ENCODE results near the gene PDPK1. TPM values are rescaled to one million over a fixed set of nuclear protein-coding genes. Genes with fewer than 3 reads are reported as not detected.
"Not testable (repeated sequence)": the region's sequence is repeated elsewhere in the genome, so short reads cannot be mapped to it uniquely, and the experiment has no call there.

PDPK1 gene
- total RNA-seq, 1 donor from 2014 or later = 113 TPM

GRCh38 chr16:2535625-2536013, 2.2 kb upstream of the PDPK1 start:
- H3K27ac Mint-ChIP-seq (ENCODE audit: unreplicated experiment) = no peak overlapping the region
- no peaks in the 10 kb centered on the region for H3K36me3 Mint-ChIP-seq (ENCODE audit: unreplicated experiment)
- peaks cover 19% of the 10 kb centered on the region for H3K27me3 Mint-ChIP-seq (ENCODE audit: unreplicated experiment)
- H3K4me1 Mint-ChIP-seq (ENCODE audit: low read depth, unreplicated experiment) = peaks cover 17% of the 10 kb centered on the region
- H3K4me3 Mint-ChIP-seq (ENCODE audit: unreplicated experiment) = no peak overlapping the region
- TF ChIP-seq, protein P1, sequence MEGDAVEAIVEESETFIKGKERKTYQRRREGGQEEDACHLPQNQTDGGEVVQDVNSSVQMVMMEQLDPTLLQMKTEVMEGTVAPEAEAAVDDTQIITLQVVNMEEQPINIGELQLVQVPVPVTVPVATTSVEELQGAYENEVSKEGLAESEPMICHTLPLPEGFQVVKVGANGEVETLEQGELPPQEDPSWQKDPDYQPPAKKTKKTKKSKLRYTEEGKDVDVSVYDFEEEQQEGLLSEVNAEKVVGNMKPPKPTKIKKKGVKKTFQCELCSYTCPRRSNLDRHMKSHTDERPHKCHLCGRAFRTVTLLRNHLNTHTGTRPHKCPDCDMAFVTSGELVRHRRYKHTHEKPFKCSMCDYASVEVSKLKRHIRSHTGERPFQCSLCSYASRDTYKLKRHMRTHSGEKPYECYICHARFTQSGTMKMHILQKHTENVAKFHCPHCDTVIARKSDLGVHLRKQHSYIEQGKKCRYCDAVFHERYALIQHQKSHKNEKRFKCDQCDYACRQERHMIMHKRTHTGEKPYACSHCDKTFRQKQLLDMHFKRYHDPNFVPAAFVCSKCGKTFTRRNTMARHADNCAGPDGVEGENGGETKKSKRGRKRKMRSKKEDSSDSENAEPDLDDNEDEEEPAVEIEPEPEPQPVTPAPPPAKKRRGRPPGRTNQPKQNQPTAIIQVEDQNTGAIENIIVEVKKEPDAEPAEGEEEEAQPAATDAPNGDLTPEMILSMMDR (IDR thresholded peaks at IDR 0.05; ENCODE audit: partially characterized antibody, unreplicated experiment) = no peak
- no peak for DNase-seq
- H3K9me3 Mint-ChIP-seq (ENCODE audit: unreplicated experiment) = peaks cover 24% of the 10 kb centered on the region

DNA sequence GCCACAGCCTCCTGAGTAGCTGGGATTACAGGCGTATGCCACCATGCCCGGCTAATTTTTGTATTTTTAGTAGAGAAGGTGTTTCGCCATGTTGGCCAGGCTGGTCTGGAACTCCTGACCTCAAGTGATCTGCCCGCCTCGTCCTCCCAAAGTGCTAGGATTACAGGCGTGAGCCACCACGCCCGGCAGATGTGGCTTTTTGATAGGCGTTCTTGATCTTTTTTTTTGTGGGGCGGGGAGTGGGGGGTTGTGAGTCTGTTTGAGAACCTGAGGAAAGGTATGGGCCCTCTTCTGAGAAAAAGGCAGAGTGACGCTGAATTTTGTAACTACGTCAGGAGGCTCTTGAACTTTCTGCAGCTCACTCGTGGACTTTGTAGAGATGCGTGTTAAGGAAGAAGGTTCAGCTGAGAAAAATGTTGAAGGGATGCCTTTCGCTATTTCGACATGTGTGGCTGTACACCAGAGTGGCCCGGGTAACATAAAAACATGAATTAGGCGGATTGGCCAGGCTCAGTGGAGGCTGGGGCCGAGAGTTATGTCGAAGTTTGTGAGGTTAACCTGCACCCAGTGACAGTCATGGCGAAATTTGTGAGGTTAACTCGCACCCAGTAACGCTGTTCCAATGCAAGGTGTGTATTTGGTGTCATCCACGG, 1.5 kb downstream of the PDPK1 start:
- not testable (repeated sequence) for DNase-seq; H3K36me3 Mint-ChIP-seq (ENCODE audit: unreplicated experiment)
- peak overlapping the region; percentile 85 for H3K27ac Mint-ChIP-seq (ENCODE audit: unreplicated experiment)
- peaks cover 14% of the 10 kb centered on the region for H3K27me3 Mint-ChIP-seq (ENCODE audit: unreplicated experiment)
- peaks cover 24% of the 10 kb centered on the region for H3K4me1 Mint-ChIP-seq (ENCODE audit: low read depth, unreplicated experiment)
- H3K4me3 Mint-ChIP-seq (ENCODE audit: unreplicated experiment) = peak overlapping the region; percentile 95
- peaks cover 23% of the 10 kb centered on the region for H3K9me3 Mint-ChIP-seq (ENCODE audit: unreplicated experiment)

DNA sequence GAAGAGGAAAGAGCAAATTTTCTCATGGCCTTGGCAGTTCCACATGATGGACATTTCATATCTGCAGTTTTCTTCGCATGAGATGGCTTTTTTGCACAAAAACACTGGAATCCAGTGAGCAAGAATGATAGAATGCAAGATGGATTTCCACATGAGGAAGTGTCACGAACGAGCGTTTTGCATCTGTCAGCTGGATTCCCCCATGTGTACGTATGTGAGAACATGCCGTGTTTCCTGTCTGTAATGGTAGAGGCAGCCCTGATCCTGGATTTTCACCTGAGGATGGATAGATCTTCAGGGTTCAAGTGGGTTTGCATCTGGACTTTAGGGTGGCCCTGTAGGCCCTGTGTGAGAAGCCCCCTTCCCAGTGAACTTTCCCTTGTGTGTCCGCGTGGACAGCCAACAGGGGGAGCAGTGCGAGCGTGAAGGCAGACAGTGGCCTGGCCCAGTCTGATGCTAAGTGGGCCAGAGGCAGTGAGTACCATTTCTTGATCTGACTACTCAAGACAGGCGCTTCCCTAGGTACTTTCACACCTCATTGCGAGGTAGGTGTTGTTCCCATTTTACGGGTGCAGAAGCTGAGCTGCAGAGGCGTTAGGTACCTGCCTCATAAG, 2.1 kb downstream of the PDPK1 start:
- not testable (repeated sequence) for H3K36me3 Mint-ChIP-seq (ENCODE audit: unreplicated experiment)
- H3K9me3 Mint-ChIP-seq (ENCODE audit: unreplicated experiment) = peaks cover 23% of the 10 kb centered on the region
- H3K27me3 Mint-ChIP-seq (ENCODE audit: unreplicated experiment) = peaks cover 14% of the 10 kb centered on the region
- H3K4me1 Mint-ChIP-seq (ENCODE audit: low read depth, unreplicated experiment) = peaks cover 24% of the 10 kb centered on the region
- peak; percentile 82 for DNase-seq
- H3K4me3 Mint-ChIP-seq (ENCODE audit: unreplicated experiment) = peak overlapping the region; percentile 95
- peak overlapping the region; percentile 99 for H3K27ac Mint-ChIP-seq (ENCODE audit: unreplicated experiment)
- TF ChIP-seq, protein P1 (IDR thresholded peaks at IDR 0.05; ENCODE audit: partially characterized antibody, unreplicated experiment) = peak; percentile 57

GRCh38 chr16:2540912-2541311, 3.1 kb downstream of the PDPK1 start:
- peak overlapping the region; percentile 95 for H3K4me3 Mint-ChIP-seq (ENCODE audit: unreplicated experiment)
- peaks cover 24% of the 10 kb centered on the region for H3K4me1 Mint-ChIP-seq (ENCODE audit: low read depth, unreplicated experiment)
- peaks cover 20% of the 10 kb centered on the region for H3K9me3 Mint-ChIP-seq (ENCODE audit: unreplicated experiment)
- peak overlapping the region; percentile 99 for H3K27ac Mint-ChIP-seq (ENCODE audit: unreplicated experiment)
- not testable (repeated sequence) for DNase-seq; H3K36me3 Mint-ChIP-seq (ENCODE audit: unreplicated experiment)
- H3K27me3 Mint-ChIP-seq (ENCODE audit: unreplicated experiment) = peaks cover 14% of the 10 kb centered on the region

DNA sequence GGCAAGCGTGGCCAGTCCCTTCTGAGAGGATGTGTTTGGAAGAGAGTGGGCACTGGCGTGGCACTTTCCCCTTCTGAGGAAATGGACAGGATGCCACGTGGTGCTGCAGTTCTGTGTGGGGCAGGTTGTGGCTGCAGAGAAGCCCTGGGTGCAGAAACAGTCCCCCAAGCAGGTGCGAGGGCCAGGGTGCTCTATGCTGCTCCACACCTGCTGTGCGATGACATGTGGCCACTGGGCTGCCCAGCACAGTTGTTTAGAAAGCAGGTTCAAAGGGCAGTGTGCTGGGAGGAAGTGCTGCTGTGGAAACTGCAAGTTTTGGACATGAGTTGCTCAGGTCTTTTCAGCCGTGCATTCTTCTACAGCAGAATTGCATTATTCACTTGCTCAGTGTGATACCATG, 3.6 kb downstream of the PDPK1 start:
- Mint-ChIP-seq H3K4me3 (ENCODE audit: unreplicated experiment) (peak overlapping the region; percentile 95), H3K9me3 (ENCODE audit: unreplicated experiment) (peaks cover 20% of the 10 kb centered on the region), H3K27me3 (ENCODE audit: unreplicated experiment) (peaks cover 14% of the 10 kb centered on the region), H3K4me1 (ENCODE audit: low read depth, unreplicated experiment) (peaks cover 23% of the 10 kb centered on the region), H3K27ac (ENCODE audit: unreplicated experiment) (peak overlapping the region; percentile 99)
- H3K36me3 Mint-ChIP-seq (ENCODE audit: unreplicated experiment); DNase-seq: not testable (repeated sequence)

DNA sequence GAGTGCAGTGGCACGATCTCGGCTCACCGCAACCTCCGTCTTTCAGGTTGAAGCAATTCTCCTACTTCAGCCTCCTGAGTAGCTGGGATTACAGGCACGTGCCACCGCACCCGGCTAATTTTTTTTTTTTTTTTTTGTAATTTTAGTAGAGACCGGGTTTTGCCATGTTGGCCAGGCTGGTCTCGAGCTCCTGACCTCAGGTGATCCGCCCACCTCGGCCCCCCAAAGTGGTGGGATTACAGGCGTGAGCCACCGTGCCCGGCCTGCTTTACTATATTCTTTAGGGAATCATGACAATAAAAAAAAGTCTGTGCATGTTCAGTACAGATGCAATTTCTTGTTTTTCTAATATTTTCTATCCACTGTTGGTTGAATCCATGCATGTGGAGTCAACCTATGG, 6.0 kb downstream of the PDPK1 start:
- not testable (repeated sequence) for H3K27me3 Mint-ChIP-seq (ENCODE audit: unreplicated experiment); DNase-seq; H3K36me3 Mint-ChIP-seq (ENCODE audit: unreplicated experiment); H3K27ac Mint-ChIP-seq (ENCODE audit: unreplicated experiment)
- peak overlapping the region; percentile 15 for H3K4me3 Mint-ChIP-seq (ENCODE audit: unreplicated experiment)
- peaks cover 14% of the 10 kb centered on the region for H3K9me3 Mint-ChIP-seq (ENCODE audit: unreplicated experiment)
- H3K4me1 Mint-ChIP-seq (ENCODE audit: low read depth, unreplicated experiment) = peaks cover 21% of the 10 kb centered on the region

DNA sequence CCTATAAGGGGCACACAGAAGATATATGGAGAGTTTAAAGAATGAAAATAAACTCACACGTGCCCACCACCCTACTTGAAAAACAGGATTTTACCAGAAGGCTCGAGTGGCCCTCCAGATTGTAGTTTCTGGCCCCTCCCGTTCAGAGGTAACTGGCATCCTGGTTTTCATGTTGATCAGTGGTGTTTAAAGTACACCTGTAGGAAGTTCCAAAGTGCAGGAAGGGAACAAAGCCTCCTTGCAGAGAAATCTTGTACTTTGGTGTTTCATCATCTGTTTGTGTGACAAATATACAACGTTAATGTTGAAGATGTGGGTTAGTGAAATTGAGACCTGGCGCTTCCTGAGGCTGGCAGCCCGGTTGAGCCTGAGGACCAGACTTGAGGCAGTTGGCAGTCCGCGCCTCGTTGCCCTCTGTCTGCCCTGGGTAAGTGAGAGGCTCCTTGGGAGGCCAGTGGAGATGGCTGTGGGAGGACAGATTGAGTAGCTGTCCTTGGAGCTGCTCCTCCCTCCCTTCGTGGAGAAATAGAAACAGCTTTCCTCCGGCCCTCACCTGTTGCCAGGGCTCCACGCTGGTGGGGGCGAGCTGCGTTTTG, 12.6 kb downstream of the PDPK1 start:
- H3K4me1 Mint-ChIP-seq (ENCODE audit: low read depth, unreplicated experiment); DNase-seq; H3K27me3 Mint-ChIP-seq (ENCODE audit: unreplicated experiment); H3K36me3 Mint-ChIP-seq (ENCODE audit: unreplicated experiment); H3K9me3 Mint-ChIP-seq (ENCODE audit: unreplicated experiment); H3K4me3 Mint-ChIP-seq (ENCODE audit: unreplicated experiment); H3K27ac Mint-ChIP-seq (ENCODE audit: unreplicated experiment): not testable (repeated sequence)

DNA sequence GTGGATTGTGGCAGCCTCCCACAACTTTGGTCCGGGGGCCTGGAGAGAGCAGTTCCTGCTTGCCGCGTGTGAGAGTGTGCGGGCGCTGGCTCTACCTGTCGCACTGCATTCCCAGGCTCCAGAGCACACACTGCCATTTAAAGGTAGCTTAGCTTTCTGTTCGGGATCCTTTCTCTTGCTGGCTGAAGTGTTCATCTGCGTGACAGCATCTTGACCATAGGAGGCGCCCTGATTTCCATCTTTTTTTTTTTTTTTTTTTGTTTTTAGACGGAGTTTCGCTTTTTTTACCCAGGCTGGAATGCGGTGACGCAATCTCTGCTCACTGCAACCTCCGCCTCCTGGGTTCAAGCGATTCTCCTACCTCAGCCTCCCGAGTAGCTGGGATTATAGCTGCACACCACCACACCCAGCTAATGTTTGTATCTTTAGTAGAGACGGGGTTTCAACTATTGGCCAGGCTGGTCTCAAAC, 13.6 kb downstream of the PDPK1 start:
- not testable (repeated sequence) for H3K4me3 Mint-ChIP-seq (ENCODE audit: unreplicated experiment); DNase-seq; H3K4me1 Mint-ChIP-seq (ENCODE audit: low read depth, unreplicated experiment); H3K9me3 Mint-ChIP-seq (ENCODE audit: unreplicated experiment); H3K27ac Mint-ChIP-seq (ENCODE audit: unreplicated experiment); H3K36me3 Mint-ChIP-seq (ENCODE audit: unreplicated experiment); H3K27me3 Mint-ChIP-seq (ENCODE audit: unreplicated experiment)

DNA sequence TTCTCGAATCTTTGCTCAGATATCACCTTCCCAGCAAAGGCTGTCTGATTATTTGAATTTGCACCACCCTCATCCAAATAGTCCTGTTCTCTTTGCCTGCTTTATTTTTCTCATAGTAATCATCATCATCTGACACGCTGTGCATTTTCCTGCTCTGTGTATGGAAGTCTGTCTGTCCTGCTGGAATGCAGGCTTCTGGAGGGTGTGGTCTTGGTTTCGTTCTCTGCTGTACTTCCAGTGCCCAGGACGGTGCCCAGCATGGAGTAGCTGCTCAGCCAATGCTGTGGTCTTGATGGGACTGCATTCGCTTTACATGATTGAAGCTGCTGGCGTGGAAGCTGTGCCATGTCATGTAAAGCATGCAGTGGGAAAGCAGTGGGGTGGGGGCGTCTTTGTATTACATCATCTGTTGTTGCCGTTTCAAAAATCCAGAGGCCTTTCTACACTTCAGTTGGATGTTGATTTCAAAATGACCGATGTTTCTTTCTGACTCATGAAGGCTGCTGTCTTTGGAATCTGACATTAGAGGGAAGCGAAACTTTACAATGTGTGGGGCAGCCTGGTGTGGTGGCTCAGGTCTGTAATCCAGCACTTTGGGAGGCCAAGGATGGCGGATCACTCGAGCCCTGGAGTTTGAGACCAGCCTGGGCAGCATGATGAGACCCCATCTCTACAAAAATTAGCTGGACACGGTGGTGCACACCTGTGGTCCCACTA, 17.0 kb downstream of the PDPK1 start:
- H3K27me3 Mint-ChIP-seq (ENCODE audit: unreplicated experiment); H3K4me1 Mint-ChIP-seq (ENCODE audit: low read depth, unreplicated experiment); H3K27ac Mint-ChIP-seq (ENCODE audit: unreplicated experiment); H3K9me3 Mint-ChIP-seq (ENCODE audit: unreplicated experiment); H3K4me3 Mint-ChIP-seq (ENCODE audit: unreplicated experiment); DNase-seq; H3K36me3 Mint-ChIP-seq (ENCODE audit: unreplicated experiment): not testable (repeated sequence)

- not testable (repeated sequence) for H3K27ac Mint-ChIP-seq (ENCODE audit: unreplicated experiment); H3K4me1 Mint-ChIP-seq (ENCODE audit: low read depth, unreplicated experiment); H3K9me3 Mint-ChIP-seq (ENCODE audit: unreplicated experiment); H3K27me3 Mint-ChIP-seq (ENCODE audit: unreplicated experiment); H3K36me3 Mint-ChIP-seq (ENCODE audit: unreplicated experiment); H3K4me3 Mint-ChIP-seq (ENCODE audit: unreplicated experiment); DNase-seq
Observed at GRCh38 chr16:2557150-2557549, 19.3 kb downstream of the PDPK1 start.
